HG03439 (cell line): Measurements from ENCODE around the gene TMEM179B.
"Not testable (repeated sequence)": the region's sequence is repeated elsewhere in the genome, so short reads cannot be mapped to it uniquely, and the experiment has no call there.

Experiments used
- ATAC-seq: cut with Tn5 transposase; IDR thresholded peaks from one replicate; pipeline ENCODE4 v1.9.1; 2021; ENCODE audit warnings: mild to moderate bottlenecking, moderate library complexity; ENCODE audit not compliant: unreplicated experiment

TMEM179B gene

DNA sequence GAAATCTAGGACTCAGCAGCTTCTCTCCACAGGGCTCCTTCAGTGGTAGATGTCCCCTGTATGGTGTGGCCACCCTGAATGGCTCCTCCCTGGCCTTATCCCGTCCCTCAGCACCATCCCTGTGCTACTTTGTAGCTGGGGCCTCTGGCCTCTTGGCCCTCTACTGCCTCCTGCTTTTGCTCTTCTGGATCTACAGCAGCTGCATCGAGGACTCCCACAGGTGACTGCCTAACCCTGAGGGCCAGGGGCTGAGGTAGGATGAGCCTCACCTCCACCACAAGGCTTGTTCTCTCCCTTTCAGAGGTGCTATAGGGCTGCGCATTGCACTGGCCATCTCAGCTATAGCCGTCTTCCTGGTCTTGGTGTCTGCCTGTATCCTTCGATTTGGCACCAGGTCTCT is 1.8 kb downstream of the TMEM179B start:
- ATAC-seq, result no peak

GRCh38 chr11:62789576-62789975 is 2.4 kb downstream of the TMEM179B start:
- ATAC-seq, result no peak

DNA sequence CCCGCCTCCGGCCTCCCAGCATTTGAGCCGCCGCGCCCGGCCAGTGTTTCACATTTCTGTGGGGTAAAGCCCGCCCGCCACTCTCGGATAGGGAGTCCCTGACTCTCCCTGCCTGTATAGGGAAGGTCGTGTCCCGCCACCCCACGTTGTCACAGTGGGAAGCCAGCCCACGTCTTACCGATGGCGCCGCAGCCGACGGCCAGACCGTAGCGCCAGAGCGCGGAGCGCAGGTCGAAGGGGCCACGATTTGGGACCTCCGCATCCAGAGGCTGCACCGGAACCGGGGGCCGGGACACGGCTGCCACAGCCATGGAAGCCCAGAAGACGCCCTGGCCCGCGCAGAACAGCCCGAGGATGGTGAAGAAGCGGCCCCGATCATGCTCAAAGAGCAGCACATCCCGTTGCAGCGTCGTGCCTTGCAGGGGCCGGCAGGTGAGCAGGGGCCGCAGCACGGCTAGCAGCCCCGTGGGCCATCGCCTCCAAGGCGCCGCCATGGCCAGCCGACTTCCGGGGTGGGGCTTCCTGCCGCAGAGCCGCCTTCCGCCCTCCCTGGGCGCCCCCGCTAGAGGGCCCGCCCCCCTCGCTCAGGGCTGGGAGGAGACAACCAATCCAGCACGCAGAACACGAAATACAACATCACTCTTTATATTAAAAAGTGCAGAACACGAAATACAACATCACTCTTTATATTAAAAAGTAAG is 4.4 kb downstream of the TMEM179B start, which contains the start of gene TMEM223:
TSS of gene TMEM223 (minus strand) at position 506 of the 701 bp plus-strand sequence. CDS start at position 494, 12 bp downstream.
- ATAC-seq, result peak; percentile 59

DNA sequence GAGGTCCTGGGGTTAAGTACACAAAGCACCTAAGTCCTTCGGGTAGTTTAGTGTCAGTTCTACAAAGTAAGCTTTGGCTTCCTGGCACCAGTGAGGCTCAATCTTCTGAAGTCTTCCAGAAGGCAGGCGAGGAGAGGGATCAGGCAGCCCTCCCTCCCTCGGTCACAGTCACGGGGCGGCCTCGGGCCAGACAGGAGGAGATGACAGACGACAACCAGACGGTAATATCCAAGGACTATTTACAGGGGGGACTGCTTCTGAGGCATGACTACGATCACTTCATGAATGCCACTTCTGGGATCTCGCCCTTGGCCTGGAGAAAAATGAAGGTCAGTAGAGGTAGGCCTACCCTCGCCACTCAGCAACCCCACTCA is 5.0 kb downstream of the TMEM179B start:
- no peak for ATAC-seq

GRCh38 chr11:62794201-62794775 is 7.1 kb downstream of the TMEM179B start:
- no peak for ATAC-seq

DNA sequence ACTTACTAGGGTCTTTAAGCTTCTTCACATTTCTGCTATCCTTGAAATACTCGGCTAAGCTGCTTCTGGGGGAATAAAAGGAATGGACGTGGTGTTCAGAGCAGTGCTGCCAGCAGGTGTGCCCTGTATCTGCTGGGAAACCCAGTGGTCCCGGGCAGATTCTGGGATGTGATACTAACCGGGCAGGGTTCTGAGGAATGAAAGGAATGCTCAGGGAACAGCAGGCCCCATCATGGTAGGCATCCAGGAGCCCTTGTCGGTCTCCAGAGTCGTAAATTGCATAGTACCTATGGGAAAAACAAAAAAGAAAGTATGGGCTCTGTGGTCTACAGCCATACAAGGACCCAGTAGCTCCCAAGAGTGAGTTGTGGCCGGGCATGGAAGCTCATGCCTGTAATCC is 9.1 kb downstream of the TMEM179B start:
- no peak for ATAC-seq

GRCh38 chr11:62799486-62799885 is 12.3 kb downstream of the TMEM179B start:
- no peak for ATAC-seq

DNA sequence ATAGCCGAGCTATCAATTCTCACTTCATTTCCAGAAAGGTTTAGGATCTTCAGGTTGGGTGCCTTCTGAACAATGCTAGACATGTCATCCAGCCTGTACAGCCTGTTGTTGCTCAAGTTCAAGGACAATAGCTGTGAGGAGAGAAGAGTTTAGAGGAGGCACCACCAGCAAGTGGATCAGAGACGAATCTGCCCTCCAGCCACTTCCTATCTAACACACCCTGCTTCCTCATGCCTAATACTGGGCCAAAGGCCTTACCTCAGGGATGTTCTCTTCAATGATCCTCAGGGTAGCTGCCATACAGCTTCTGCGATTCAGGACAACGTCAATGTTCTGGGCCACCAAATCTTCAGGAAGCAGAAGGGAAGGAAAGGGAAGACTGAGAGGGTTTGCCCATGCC is 13.9 kb downstream of the TMEM179B start:
- ATAC-seq, result no peak

DNA sequence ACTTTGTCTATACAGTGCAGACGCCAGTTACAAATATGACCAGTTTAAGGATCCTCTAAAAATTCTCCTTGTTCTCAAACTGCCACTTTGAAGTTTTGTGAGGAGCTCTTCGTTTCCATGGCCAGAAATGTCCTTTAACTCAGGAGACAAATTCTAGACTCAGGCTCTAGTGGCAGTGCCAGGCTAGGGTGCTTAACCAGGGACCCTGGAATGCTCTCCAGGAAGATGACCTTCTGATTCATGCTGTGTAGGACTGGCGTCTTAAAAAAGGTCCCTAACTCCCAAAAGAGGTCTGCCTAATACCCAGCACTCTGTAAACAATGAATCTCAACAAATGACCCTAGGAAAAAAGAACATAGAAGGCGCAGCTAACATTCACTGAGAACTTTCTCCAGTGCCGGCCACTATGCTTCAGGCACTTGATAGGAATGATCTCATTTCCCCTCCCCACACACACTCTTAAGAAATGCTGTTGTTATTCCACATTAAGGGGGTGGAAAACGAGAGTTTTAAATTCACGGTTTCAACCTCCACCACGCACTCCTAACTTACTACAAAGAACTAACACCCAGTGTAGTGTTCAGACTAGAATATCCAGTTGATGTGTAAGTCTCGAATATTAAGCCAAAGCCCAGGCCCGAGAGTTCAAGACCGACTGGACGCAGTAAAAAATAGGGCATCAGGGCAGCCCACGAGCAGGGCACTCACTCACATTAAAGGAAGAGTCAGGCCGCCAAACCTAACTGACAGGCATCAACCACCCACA is 17.3 kb downstream of the TMEM179B start:
- ATAC-seq, result no peak

DNA sequence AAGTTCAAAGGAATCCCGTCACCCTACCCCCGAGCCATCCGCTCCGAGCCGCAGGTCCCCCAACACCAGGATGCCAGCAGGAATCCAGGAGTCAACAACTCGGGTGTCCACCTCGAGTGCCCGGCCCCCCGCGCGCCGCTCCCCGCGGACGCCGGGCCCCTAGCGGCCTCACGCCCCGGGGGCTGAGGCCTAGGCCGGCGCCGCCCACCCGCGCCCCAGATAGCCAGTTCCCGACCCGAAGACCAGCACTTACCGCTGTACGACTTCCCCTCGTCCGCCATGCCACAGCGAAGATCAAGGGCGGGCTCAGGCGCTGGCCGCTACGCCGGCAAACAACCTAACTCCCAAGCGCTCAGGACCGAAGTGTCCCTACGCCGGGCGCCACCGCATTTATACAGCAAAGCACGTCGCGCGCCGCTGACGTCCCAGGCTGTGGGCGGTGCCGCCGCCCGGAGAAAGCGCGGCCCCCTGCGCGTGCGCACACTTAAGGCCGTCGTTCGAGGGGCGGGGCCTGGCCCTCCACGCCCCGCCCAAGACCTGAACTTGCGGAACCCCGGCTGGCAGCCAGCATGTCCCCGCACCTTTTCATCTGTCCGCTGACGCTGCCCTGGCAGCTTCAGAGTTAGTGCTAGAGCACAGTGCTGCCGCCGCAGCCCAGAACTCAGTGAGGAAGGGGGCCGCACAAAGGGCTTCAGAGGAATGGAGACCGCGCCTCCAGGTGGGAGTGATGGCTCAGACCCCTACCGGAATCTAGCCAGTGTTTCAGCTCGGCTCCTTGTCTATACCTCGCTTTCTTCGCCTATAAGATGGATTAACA is 18.1 kb downstream of the TMEM179B start, which contains the start of gene NXF1:
TSS of gene NXF1 (minus strand) at position 365 of the 817 bp plus-strand sequence. CDS start at position 281, 84 bp downstream.
- peak; percentile 83 for ATAC-seq

GRCh38 chr11:62805961-62806441 is 18.8 kb downstream of the TMEM179B start:
- ATAC-seq, result no peak

- no peak for ATAC-seq
Measured at GRCh38 chr11:62806611-62807121, 19.5 kb downstream of the TMEM179B start.

DNA sequence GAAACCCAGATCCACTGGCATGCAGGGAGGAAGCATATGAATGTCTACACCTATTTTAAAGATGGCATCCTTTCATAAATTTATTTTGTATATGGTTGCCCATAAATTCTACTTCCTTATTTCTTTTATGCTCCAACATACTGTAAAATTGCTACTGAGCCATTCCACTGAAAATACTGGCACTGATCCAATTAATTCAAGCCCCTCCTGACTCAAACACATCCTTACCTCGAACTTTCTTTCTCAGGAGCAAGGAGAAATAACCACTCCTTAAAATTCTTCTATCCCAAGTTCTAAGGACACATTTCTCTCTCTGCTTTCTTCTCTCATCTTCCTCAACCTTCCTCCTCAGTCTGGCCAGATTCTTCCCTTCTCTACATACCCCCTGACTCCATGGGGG is 23.5 kb downstream of the TMEM179B start:
- no peak for ATAC-seq

GRCh38 chr11:62811659-62812058 is 24.5 kb downstream of the TMEM179B start:
- ATAC-seq, result no peak

GRCh38 chr11:62816557-62816956 is 29.4 kb downstream of the TMEM179B start:
- no peak for ATAC-seq

GRCh38 chr11:62817129-62817528 is 29.9 kb downstream of the TMEM179B start:
- ATAC-seq, result no peak

DNA sequence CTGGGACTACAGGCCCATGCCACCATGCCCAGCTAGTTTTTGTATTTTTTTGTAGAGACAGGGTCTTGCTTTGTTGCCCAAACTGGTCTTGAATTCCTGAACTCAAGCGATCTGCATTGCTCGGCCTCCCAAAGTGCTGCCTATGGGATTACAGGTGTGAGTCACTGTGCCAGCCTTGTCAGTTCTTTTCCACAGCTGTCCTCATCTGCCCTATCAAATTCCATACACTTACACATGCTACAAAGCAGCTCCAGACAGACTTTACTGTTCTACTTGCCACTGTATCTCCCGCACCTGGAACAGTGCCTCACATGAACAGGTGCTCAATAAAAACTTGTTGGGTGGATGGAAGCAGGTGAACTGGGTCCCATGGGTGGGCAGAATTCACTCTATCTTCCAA is 36.5 kb downstream of the TMEM179B start:
- no peak for ATAC-seq

DNA sequence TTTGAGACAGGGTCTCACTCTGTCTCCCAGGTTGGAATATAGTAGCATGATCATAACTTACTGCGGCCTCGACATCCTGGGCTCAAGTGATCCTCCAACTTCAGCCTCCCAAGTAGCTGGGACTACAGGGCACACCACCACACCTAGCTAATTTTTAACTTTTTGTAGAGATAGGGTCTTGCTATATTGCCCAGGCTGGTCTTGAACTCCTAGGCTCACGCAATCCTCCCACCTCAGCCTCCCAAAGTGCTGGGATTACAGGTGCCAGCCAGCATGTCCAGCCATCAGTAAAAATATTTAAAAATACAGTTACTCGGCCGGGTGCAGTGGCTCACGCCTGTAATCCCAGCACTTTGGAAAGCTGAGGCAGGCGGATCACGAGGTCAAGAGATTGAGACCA is 40.9 kb downstream of the TMEM179B start:
- ATAC-seq, result not testable (repeated sequence)

GRCh38 chr11:62830904-62831519 is 43.8 kb downstream of the TMEM179B start:
- ATAC-seq, result no peak
